Osteoblast (primary cell): Measurements from ENCODE around the gene INAVA. TPM values are rescaled to one million over a fixed set of nuclear protein-coding genes. Genes with fewer than 3 reads are reported as not detected.

Experiments
- DNase-seq: peaks from one replicate; pipeline ENCODE4 v3.0.0; 2011; ENCODE audit warnings: low spot score, mixed read lengths; ENCODE audit not compliant: insufficient read length; ENCODE audit errors: missing footprints
- H2AFZ ChIP-seq: 2 replicates; pipeline ENCODE4 v1.6.0; 2011; ENCODE audit warnings: mild to moderate bottlenecking, low read length
- H3K27ac ChIP-seq: 2 replicates; pipeline ENCODE4 v1.5.1; 2011; ENCODE audit warnings: mild to moderate bottlenecking, low read depth, low read length, moderate library complexity
- H3K27me3 ChIP-seq: 2 replicates; pipeline ENCODE4 v1.6.0; 2012; ENCODE audit warnings: mild to moderate bottlenecking, control low read depth, inconsistent platforms, low read length, moderate library complexity; ENCODE audit not compliant: insufficient read depth
- H3K36me3 ChIP-seq: 2 replicates; pipeline ENCODE4 v1.5.1; 2011; ENCODE audit warnings: mild to moderate bottlenecking, low read length, control low read depth, moderate library complexity; ENCODE audit not compliant: insufficient read depth
- H3K4me1 ChIP-seq: 2 replicates; pipeline ENCODE4 v1.5.1; 2011; ENCODE audit warnings: mild to moderate bottlenecking, low read length, control low read depth, moderate library complexity; ENCODE audit not compliant: insufficient read depth
- H3K4me2 ChIP-seq: 2 replicates; pipeline ENCODE4 v1.6.0; 2011; ENCODE audit warnings: mild to moderate bottlenecking, low read length; ENCODE audit not compliant: insufficient read depth
- H3K4me3 ChIP-seq: fragments of 200-600 bp; sonication (generic); 3 replicates; pipeline ENCODE4 v1.5.1; 2012; ENCODE audit warnings: mild to moderate bottlenecking, low read length, inconsistent platforms; ENCODE audit not compliant: insufficient read depth
- H3K79me2 ChIP-seq: 2 replicates; pipeline ENCODE4 v1.6.0; 2012; ENCODE audit warnings: mild to moderate bottlenecking, low read length, control low read depth, inconsistent platforms; ENCODE audit not compliant: insufficient read depth
- H3K9me3 ChIP-seq: 2 replicates; pipeline ENCODE4 v1.5.1; 2011; ENCODE audit warnings: low read depth, low read length, control low read depth
- H4K20me1 ChIP-seq: 2 replicates; pipeline ENCODE4 v1.6.0; 2012; ENCODE audit warnings: mild to moderate bottlenecking, low read length, control low read depth; ENCODE audit not compliant: insufficient read depth
- CTCF ChIP-seq: IDR thresholded peaks from 2 replicates; pipeline ENCODE4 v1.5.1; 2011; ENCODE audit warnings: mild to moderate bottlenecking, low read depth, low read length, moderate library complexity; ENCODE audit errors: extremely low read depth
- total RNA-seq: library from RNA; depleted of rRNA; stranded (reverse); fragments of >200 nt; gene quantifications from 2 replicates; pipeline ENCODE4 v1.2.3, GENCODE V29; 2012

INAVA gene, protein sequence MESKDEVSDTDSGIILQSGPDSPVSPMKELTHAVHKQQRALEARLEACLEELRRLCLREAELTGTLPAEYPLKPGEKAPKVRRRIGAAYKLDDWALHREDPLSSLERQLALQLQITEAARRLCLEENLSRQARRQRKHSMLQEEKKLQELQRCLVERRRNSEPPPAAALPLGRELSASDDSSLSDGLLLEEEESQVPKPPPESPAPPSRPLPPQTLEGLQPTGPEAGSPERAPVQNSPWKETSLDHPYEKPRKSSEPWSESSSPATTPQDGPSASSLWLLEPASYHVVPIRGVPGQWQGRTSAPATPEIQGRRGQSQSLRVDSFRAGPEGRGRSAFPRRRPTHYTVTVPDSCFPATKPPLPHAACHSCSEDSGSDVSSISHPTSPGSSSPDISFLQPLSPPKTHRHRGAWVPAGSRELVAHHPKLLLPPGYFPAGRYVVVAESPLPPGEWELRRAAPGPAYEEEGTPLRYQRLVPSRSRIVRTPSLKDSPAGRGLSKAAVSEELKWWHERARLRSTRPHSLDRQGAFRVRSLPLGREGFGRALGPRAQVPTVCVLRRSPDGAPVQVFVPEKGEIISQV
- under 0.01 and 0.36 TPM in 2 replicates for total RNA-seq

GRCh38 chr1:200894712-200895442 lies at the start of gene INAVA:
Gene INAVA, plus strand, starts transcription at chr1:200894900. Its CDS starts 3,501 bp downstream, at chr1:200898401.
- peak; percentile 74 for DNase-seq
- Histone ChIP-seq H3K4me3 (no peak within 1 kb of the TSS), H2AFZ (no peak within 1 kb of the TSS), H3K4me2 (no peak within 1 kb of the TSS), H3K36me3 (no peaks in the 10 kb centered on the region), H3K9me3 (no peaks in the 10 kb centered on the region), H3K27me3 (peaks cover 41% of the 10 kb centered on the region), H3K4me1 (no peaks in the 10 kb centered on the region), H3K79me2 (no peaks in the 10 kb centered on the region), H3K27ac (no peak within 1 kb of the TSS), H4K20me1 (no peaks in the 10 kb centered on the region)
- no peak for TF ChIP-seq CTCF

DNA sequence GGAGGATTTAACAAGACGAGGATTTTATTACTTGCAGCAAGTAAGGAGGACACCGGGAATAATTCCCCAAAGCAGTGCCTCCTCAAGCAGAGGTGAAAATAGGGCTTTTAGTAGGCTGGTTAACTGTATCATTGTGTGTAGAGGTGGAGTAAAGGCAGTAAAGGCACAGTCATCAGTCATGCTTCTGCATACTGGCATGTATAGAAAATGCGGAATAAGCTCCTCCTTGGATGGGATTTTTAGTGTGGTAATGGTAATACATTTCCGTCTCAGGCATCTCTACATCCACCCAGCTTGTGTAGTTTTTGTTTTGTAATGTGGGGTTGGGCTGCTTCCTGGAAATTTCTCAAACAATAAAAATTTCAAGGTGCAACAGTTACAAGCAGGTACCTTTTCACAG lies 49.3 kb upstream of the INAVA start:
- H3K36me3 ChIP-seq: peaks cover 63% of the 10 kb centered on the region

GRCh38 chr1:200846398-200846797 lies 48.3 kb upstream of the INAVA start:
- H3K27ac ChIP-seq: no peak overlapping the region
- no peaks in the 10 kb centered on the region for H4K20me1 ChIP-seq
- H3K4me1 ChIP-seq: no peaks in the 10 kb centered on the region
- no peak overlapping the region for H2AFZ ChIP-seq
- no peaks in the 10 kb centered on the region for H3K27me3 ChIP-seq
- DNase-seq: no peak
- H3K36me3 ChIP-seq: peaks cover 67% of the 10 kb centered on the region
- H3K4me3 ChIP-seq: no peak overlapping the region
- no peak overlapping the region for H3K4me2 ChIP-seq
- H3K9me3 ChIP-seq: no peaks in the 10 kb centered on the region
- H3K79me2 ChIP-seq: peaks cover 12% of the 10 kb centered on the region
- no peak for TF ChIP-seq CTCF

More for the DNA sequence above, 49.3 kb upstream of the INAVA start:
- no peaks in the 10 kb centered on the region for H3K4me1 ChIP-seq
- no peaks in the 10 kb centered on the region for H3K9me3 ChIP-seq
- H3K27me3 ChIP-seq: no peaks in the 10 kb centered on the region
- no peak overlapping the region for H3K4me3 ChIP-seq
- no peak overlapping the region for H2AFZ ChIP-seq
- H3K79me2 ChIP-seq: peaks cover 16% of the 10 kb centered on the region
- H3K4me2 ChIP-seq: no peak overlapping the region
- TF ChIP-seq CTCF: no peak
- no peak for DNase-seq
- no peak overlapping the region for H3K27ac ChIP-seq
- no peaks in the 10 kb centered on the region for H4K20me1 ChIP-seq

DNA sequence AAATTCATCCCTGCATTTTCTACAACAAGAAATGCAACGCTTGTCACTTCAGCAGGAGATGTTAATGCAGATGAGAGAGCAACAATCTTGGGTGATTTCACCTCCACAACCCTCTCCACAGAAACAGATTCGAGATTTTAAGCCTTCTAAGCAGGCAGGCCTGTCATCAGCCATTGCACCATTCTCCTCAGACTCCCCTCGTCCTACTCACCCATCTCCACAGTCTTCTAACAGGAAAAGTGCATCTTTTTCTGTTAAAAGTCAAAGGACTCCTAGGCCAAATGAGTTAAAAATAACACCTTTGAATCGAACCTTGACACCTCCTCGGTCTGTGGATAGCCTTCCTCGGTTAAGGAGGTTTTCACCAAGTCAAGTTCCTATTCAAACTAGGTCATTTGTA lies 45.3 kb upstream of the INAVA start:
- no peak for DNase-seq
- Histone ChIP-seq H3K79me2 (peaks cover 10% of the 10 kb centered on the region), H2AFZ (no peak overlapping the region), H3K4me2 (no peak overlapping the region), H3K4me1 (no peaks in the 10 kb centered on the region), H3K9me3 (no peaks in the 10 kb centered on the region), H3K36me3 (peaks cover 75% of the 10 kb centered on the region), H3K4me3 (no peak overlapping the region), H3K27me3 (no peaks in the 10 kb centered on the region), H3K27ac (no peak overlapping the region), H4K20me1 (no peaks in the 10 kb centered on the region)
- TF ChIP-seq CTCF: no peak
